Stomach smooth muscle (tissue), 2 donors: ENCODE data around the gene NOP16.
A peak's percentile ranks its signal among the peaks of the same experiment; 100 is the strongest.
"Not testable (repeated sequence)": the region's sequence is repeated elsewhere in the genome, so short reads cannot be mapped to it uniquely, and the experiment has no call there.

Experiments used
- H3K27ac ChIP-seq: one replicate; pipeline ENCODE4 v1.7.0; 2013; ENCODE audit warnings: mild to moderate bottlenecking, low read length, inconsistent platforms
- H3K27me3 ChIP-seq, 2 donors: one replicate each; pipeline ENCODE4 v1.7.0; 2013; ENCODE audit warnings: low read length in 2 of 2; ENCODE audit not compliant: insufficient read depth in 2 of 2, control insufficient read depth in 1 of 2
- H3K36me3 ChIP-seq, 2 donors: one replicate each; pipeline ENCODE4 v1.7.0; 2013; ENCODE audit warnings: low read length in 2 of 2; ENCODE audit not compliant: control insufficient read depth in 2 of 2, insufficient read depth in 2 of 2
- H3K4me1 ChIP-seq: one replicate; pipeline ENCODE4 v1.7.0; 2013; ENCODE audit warnings: low read length; ENCODE audit not compliant: control insufficient read depth, insufficient read depth
- H3K4me3 ChIP-seq, 2 donors: one replicate each; pipeline ENCODE4 v1.7.0; 2013; ENCODE audit warnings: low read length in 2 of 2
- H3K9ac ChIP-seq, 2 donors: one replicate each; pipeline ENCODE4 v1.7.0; 2013; ENCODE audit warnings: low read length in 2 of 2, mild to moderate bottlenecking in 1 of 2
- H3K9me3 ChIP-seq, 2 donors: one replicate each; pipeline ENCODE4 v1.7.0; 2013; ENCODE audit warnings: low read length in 2 of 2; ENCODE audit not compliant: control insufficient read depth in 2 of 2
- donor health status: healthy.
- donor health status: Pancreatic carcinoma.

Gene NOP16

GRCh38 chr5:176408590-176408989 lies 20.2 kb upstream of the NOP16 start:
- no peaks in the 10 kb centered on the region for H3K27me3 ChIP-seq
- no peaks in the 10 kb centered on the region for H3K9me3 ChIP-seq
- H3K27ac ChIP-seq: no peak overlapping the region
- H3K4me1 ChIP-seq: peaks cover 8% of the 10 kb centered on the region
- H3K4me3 ChIP-seq: no peak overlapping the region
- H3K9ac ChIP-seq: no peak overlapping the region
- peaks cover 15 to 22% of the 10 kb centered on the region in 2 donors for H3K36me3 ChIP-seq

GRCh38 chr5:176408252-176408573 lies 19.8 kb upstream of the NOP16 start:
- H3K36me3 ChIP-seq: peaks cover 15 to 22% of the 10 kb centered on the region in 2 donors
- not testable (repeated sequence) for H3K27ac ChIP-seq, H3K4me1 ChIP-seq

GRCh38 chr5:176407456-176408251 lies 19.3 kb upstream of the NOP16 start:
- H3K4me3 ChIP-seq: no peak overlapping the region
- H3K9me3 ChIP-seq: no peaks in the 10 kb centered on the region
- H3K27ac ChIP-seq: no peak overlapping the region
- no peaks in the 10 kb centered on the region for H3K27me3 ChIP-seq
- H3K9ac ChIP-seq: no peak overlapping the region
- H3K4me1 ChIP-seq: no peaks in the 10 kb centered on the region
- peaks cover 15 to 22% of the 10 kb centered on the region in 2 donors for H3K36me3 ChIP-seq

More at GRCh38 chr5:176408252-176408573, 19.8 kb upstream of the NOP16 start:
- not testable (repeated sequence) for H3K4me3 ChIP-seq, H3K27me3 ChIP-seq, H3K9me3 ChIP-seq, H3K9ac ChIP-seq

GRCh38 chr5:176406436-176407052 lies 18.1 kb upstream of the NOP16 start:
- H3K4me1 ChIP-seq: no peaks in the 10 kb centered on the region
- H3K9me3 ChIP-seq: no peaks in the 10 kb centered on the region
- H3K27ac ChIP-seq: no peak overlapping the region
- H3K9ac ChIP-seq: no peak overlapping the region
- H3K27me3 ChIP-seq: no peaks in the 10 kb centered on the region
- H3K36me3 ChIP-seq: peaks cover 15 to 22% of the 10 kb centered on the region in 2 donors
- no peak overlapping the region for H3K4me3 ChIP-seq

GRCh38 chr5:176405656-176406435 lies 17.4 kb upstream of the NOP16 start:
- H3K4me1 ChIP-seq: no peaks in the 10 kb centered on the region
- peaks cover 18 to 28% of the 10 kb centered on the region in 2 donors for H3K36me3 ChIP-seq
- no peak overlapping the region for H3K27ac ChIP-seq
- no peaks in the 10 kb centered on the region for H3K9me3 ChIP-seq
- no peaks in the 10 kb centered on the region for H3K27me3 ChIP-seq
- no peak overlapping the region for H3K4me3 ChIP-seq
- no peak overlapping the region for H3K9ac ChIP-seq

GRCh38 chr5:176401281-176402205 lies 13.1 kb upstream of the NOP16 start:
- no peak overlapping the region for H3K9ac ChIP-seq
- peaks cover 11 to 22% of the 10 kb centered on the region in 2 donors for H3K36me3 ChIP-seq
- no peaks in the 10 kb centered on the region for H3K27me3 ChIP-seq
- H3K27ac ChIP-seq: no peak overlapping the region
- H3K4me1 ChIP-seq: no peaks in the 10 kb centered on the region
- no peak overlapping the region for H3K4me3 ChIP-seq
- H3K9me3 ChIP-seq: no peaks in the 10 kb centered on the region

GRCh38 chr5:176400382-176401156 lies 12.2 kb upstream of the NOP16 start:
- Histone ChIP-seq H3K27ac (no peak overlapping the region), H3K4me3 (no peak overlapping the region), H3K36me3 (peaks cover 11 to 20% of the 10 kb centered on the region in 2 donors), H3K27me3 (no peaks in the 10 kb centered on the region), H3K9ac (no peak overlapping the region), H3K4me1 (no peaks in the 10 kb centered on the region), H3K9me3 (no peaks in the 10 kb centered on the region)

- H3K4me1 ChIP-seq: no peaks in the 10 kb centered on the region
- H3K27me3 ChIP-seq: no peaks in the 10 kb centered on the region
- H3K36me3 ChIP-seq: peaks cover 23 to 35% of the 10 kb centered on the region in 2 donors
- no peaks in the 10 kb centered on the region for H3K9me3 ChIP-seq
- H3K27ac ChIP-seq: no peak overlapping the region
- no peak overlapping the region for H3K4me3 ChIP-seq
- no peak overlapping the region for H3K9ac ChIP-seq
These were observed 9.5 kb upstream of the NOP16 start for GRCh38 chr5:176397736-176398420.

GRCh38 chr5:176396330-176396729 lies 7.9 kb upstream of the NOP16 start:
- Histone ChIP-seq H3K27ac (peak overlapping the region; percentile 11), H3K9me3 (no peaks in the 10 kb centered on the region), H3K36me3 (peaks cover 34 to 45% of the 10 kb centered on the region in 2 donors), H3K4me3 (no peak overlapping the region), H3K4me1 (no peaks in the 10 kb centered on the region), H3K27me3 (no peaks in the 10 kb centered on the region), H3K9ac (no peak overlapping the region)
